Mucosa of descending colon (tissue), 3 donors: ENCODE data around the gene TMTC3. TPM values are rescaled to one million over a fixed set of nuclear protein-coding genes. Genes with fewer than 3 reads are reported as not detected.

Experiments
- ATAC-seq: fragments of 200-7000 bp; cut with Tn5 transposase; one replicate; pipeline ENCODE4 v1.9.1; 2020; ENCODE audit warnings: mild to moderate bottlenecking, moderate library complexity
- DNase-seq, 3 donors: peaks; one replicate each; pipeline ENCODE4 v3.0.0-alpha.2; 2020
- H3K36me3 ChIP-seq: fragments of 200-600 bp; one replicate; pipeline ENCODE4 v1.8.0; 2021; ENCODE audit warnings: low read depth, mild to moderate bottlenecking
- H3K4me1 ChIP-seq: fragments of 200-600 bp; one replicate; pipeline ENCODE4 v1.8.0; 2021; ENCODE audit warnings: low read depth, mild to moderate bottlenecking
- H3K4me3 ChIP-seq: fragments of 200-600 bp; one replicate; pipeline ENCODE4 v1.8.0; 2021; ENCODE audit warnings: mild to moderate bottlenecking
- H3K9me3 ChIP-seq: fragments of 200-600 bp; one replicate; pipeline ENCODE4 v1.8.0; 2021; ENCODE audit warnings: mild to moderate bottlenecking
- CTCF ChIP-seq: fragments of 200-600 bp; IDR thresholded peaks from one replicate; pipeline ENCODE4 v1.8.0; 2022; ENCODE audit warnings: antibody characterized with exemption, mild to moderate bottlenecking
- intact Hi-C, 2 donors: fragments of 100-400 bp; cut with DNase I in 1 of 2; cut with micrococcal nuclease in 1 of 2; formaldehyde crosslinking; loops; one replicate each; pipeline versions ENCODE4 v1.11.0 to v1.11.1; 2022; cut with DNase I, micrococcal nuclease
- total RNA-seq, 3 donors: library from RNA; stranded (reverse); fragmentation: NEBNext Ultra II Directional in 2 of 3; extraction: Animal tissue kit (Norgen Biotek cat#: 25700) in 2 of 3; gene quantifications; one replicate each; pipeline versions ENCODE4 v1.2.1 to v1.2.4, GENCODE V29; 2021 to 2023
- donor health status: DM: no; HTN: no; CAD: no; lungs with moderate emphysema.
- donor health status: DM: no; HTN: no; CAD: no.
- donor health status: DM: no; HTN: yes; CAD: no.

TMTC3 gene
- total RNA-seq, 3 donors from 2014 or later, result 11.3 to 21.4 (median 15.8) TPM

GRCh38 chr12:88150063-88150462 is 8.0 kb downstream of the TMTC3 start:
- intact Hi-C loops, result no loop called here
- H3K4me1 ChIP-seq, result no peaks in the 10 kb centered on the region
- no peak overlapping the region for H3K4me3 ChIP-seq
- no peaks in the 10 kb centered on the region for H3K36me3 ChIP-seq
- no peaks in the 10 kb centered on the region for H3K9me3 ChIP-seq
- DNase-seq, result no peak
- no peak for ATAC-seq
- TF ChIP-seq CTCF, result no peak

GRCh38 chr12:88153959-88154358 is 11.9 kb downstream of the TMTC3 start:
- no peaks in the 10 kb centered on the region for H3K9me3 ChIP-seq
- no peak overlapping the region for H3K4me3 ChIP-seq
- intact Hi-C loops, result no loop called here
- H3K36me3 ChIP-seq, result no peaks in the 10 kb centered on the region
- ATAC-seq (no peak), DNase-seq (no peak)
- no peaks in the 10 kb centered on the region for H3K4me1 ChIP-seq
- no peak for TF ChIP-seq CTCF

GRCh38 chr12:88156075-88156654 is 14.1 kb downstream of the TMTC3 start:
- peak in 1 of 3 donors; percentile 25 for DNase-seq
- H3K4me1 ChIP-seq, result no peaks in the 10 kb centered on the region
- intact Hi-C loops, result no loop called here
- H3K9me3 ChIP-seq, result no peaks in the 10 kb centered on the region
- H3K4me3 ChIP-seq, result no peak overlapping the region
- no peak for TF ChIP-seq CTCF
- ATAC-seq, result peak; percentile 79
- H3K36me3 ChIP-seq, result no peaks in the 10 kb centered on the region

- TF ChIP-seq CTCF, result no peak
- Histone ChIP-seq H3K9me3 (no peaks in the 10 kb centered on the region), H3K4me1 (peaks cover 7% of the 10 kb centered on the region), H3K4me3 (no peak overlapping the region), H3K36me3 (no peaks in the 10 kb centered on the region)
- intact Hi-C loops, result no loop called here
- no peak for ATAC-seq
- DNase-seq, result no peak
These were observed 21.3 kb downstream of the TMTC3 start for GRCh38 chr12:88163371-88163770.

GRCh38 chr12:88166179-88166578 is 24.1 kb downstream of the TMTC3 start:
- DNase-seq (no peak), ATAC-seq (no peak)
- Histone ChIP-seq H3K4me1 (peaks cover 7% of the 10 kb centered on the region), H3K9me3 (no peaks in the 10 kb centered on the region), H3K4me3 (no peak overlapping the region), H3K36me3 (no peaks in the 10 kb centered on the region)
- intact Hi-C loops, result no loop called here
- TF ChIP-seq CTCF, result no peak

- no peak for TF ChIP-seq CTCF
- H3K4me1 ChIP-seq, result peaks cover 7% of the 10 kb centered on the region
- H3K9me3 ChIP-seq, result no peaks in the 10 kb centered on the region
- ATAC-seq, result peak; percentile 70
- H3K4me3 ChIP-seq, result no peak overlapping the region
- intact Hi-C loops, result no loop called here
- DNase-seq, result no peak
- no peaks in the 10 kb centered on the region for H3K36me3 ChIP-seq
These were observed 25.3 kb downstream of the TMTC3 start for GRCh38 chr12:88167384-88167783.
